GM18873 (cell line): ENCODE measurements around the gene CLEC12A.

ENCODE experiments used
- ATAC-seq: cut with Tn5 transposase; IDR thresholded peaks from one replicate; pipeline ENCODE4 v1.9.1; 2021; ENCODE audit warnings: mild to moderate bottlenecking, moderate library complexity, moderate number of reproducible peaks; ENCODE audit not compliant: unreplicated experiment, low FRiP score

Gene CLEC12A

GRCh38 chr12:10031321-10031720 is 60.1 kb downstream of the CLEC12A start:
- no peak for ATAC-seq

- no peak for ATAC-seq
These were observed 60.6 kb downstream of the CLEC12A start for GRCh38 chr12:10031771-10032175.

- ATAC-seq, result no peak
These were observed 62.8 kb downstream of the CLEC12A start for GRCh38 chr12:10033783-10034545.
